Measurements from ENCODE around the gene NFIX.

The NFIX gene

GRCh38 chr19:13035820-13036365 lies 40.6 kb downstream of the NFIX start:
- DNase-seq (ENCODE audit: low read depth in 1 of 2, low spot score in 1 of 2) = no peak

DNA sequence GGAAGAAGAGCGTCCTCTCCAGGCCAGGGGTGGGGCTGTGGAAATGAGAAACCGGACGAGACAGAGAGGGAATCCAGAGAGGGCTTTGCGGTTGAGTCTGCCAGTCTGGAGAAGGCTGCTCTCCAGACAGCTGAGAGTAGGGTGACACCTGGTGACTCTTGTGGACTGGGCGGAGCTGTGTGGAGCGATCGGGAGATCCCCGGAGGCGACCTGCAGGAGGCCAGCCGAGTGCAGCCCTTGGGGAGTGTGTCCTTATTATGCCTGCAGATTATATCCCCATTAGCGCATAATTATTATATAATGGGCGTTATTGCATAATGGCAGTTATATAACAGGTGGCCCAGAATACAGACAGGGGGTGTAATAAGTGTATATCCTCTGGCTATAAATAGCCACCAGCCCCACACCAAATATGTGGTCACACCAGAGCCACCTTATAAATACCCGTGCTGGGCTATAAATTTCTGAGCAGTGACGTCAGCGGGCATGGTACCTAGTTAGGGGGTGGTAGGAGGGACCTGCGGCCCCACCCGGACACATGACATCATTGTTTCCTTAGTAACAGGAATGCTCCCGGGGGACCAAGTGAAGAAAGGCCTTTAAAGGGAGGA lies 41.2 kb downstream of the NFIX start:
- DNase-seq (ENCODE audit: low read depth in 1 of 2, low spot score in 1 of 2) = no peak

- DNase-seq (ENCODE audit: low read depth in 1 of 2, low spot score in 1 of 2) = no peak
Observed at GRCh38 chr19:13037161-13037560, 41.9 kb downstream of the NFIX start.

DNA sequence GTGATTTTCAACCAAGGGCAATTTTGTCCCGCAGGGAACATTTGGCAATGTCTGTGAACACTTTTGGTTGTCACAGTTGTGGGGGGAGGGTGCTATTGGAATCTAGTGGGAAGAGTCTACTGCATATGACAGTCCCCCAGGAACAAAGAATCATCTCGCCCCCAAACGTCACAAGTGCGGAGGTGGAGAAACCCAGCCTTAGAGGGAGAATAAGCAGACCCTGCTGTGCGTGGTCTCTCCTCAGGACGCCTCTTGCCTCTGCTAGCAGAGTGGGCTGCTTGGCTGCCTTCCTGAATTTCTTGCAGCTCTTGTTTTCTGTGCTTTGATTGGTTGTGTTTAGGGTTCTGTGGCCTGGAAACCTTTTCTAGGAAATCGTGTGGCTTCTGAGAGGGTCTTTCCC lies 42.5 kb downstream of the NFIX start:
- no peak for DNase-seq (ENCODE audit: low read depth in 1 of 2, low spot score in 1 of 2)

GRCh38 chr19:13038306-13039210 lies 43.3 kb downstream of the NFIX start:
- no peak for DNase-seq (ENCODE audit: low read depth in 1 of 2, low spot score in 1 of 2)

DNA sequence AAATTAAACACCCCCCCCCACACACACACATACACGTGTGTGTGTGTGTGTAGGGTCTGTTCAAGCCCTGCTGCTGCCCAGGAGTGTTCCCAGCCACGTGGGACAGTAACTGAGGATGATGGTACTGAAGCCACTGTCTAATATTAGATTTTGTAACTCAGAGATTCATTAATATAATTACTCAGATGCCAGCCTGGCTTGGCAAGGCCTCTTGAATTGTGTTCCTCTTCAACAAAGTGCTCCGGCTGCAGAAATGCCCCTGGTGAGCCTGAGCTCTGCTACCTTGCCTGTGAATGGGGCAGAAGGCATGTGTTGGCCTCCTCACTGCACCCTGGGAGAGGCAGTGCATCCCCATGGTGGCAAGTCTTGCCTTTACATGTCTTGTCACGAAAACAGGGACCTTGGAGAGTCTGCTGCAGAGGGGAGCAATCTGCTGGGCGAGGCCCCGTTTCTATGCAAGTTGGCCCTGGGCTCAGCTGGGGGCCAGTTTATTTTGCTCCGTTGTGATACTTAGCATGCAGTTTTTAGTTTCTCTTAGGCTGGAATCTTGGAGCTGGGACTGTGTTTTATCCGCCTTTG lies 44.0 kb downstream of the NFIX start:
- no peak for DNase-seq (ENCODE audit: low read depth in 1 of 2, low spot score in 1 of 2)

- no peak for DNase-seq (ENCODE audit: low read depth in 1 of 2, low spot score in 1 of 2)
Observed at GRCh38 chr19:13040232-13040947, 45.1 kb downstream of the NFIX start.

DNA sequence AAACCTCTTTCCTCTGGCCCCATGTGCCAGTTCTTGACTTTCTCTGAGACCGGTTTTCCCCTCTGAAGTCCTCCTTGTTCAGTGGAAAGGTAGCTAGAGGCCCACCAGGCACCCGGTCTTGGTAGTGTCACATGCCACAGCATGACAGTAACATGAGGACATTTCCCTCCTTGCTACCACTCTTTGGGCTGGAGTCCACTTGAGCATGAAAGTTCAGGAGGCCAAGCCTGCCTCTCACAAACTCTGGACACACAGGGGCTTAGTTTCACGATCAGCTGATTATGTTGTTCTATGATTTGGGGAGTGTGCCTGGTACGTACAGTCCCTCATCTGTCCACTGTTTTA lies 45.6 kb downstream of the NFIX start:
- DNase-seq (ENCODE audit: low read depth in 1 of 2, low spot score in 1 of 2) = no peak

DNA sequence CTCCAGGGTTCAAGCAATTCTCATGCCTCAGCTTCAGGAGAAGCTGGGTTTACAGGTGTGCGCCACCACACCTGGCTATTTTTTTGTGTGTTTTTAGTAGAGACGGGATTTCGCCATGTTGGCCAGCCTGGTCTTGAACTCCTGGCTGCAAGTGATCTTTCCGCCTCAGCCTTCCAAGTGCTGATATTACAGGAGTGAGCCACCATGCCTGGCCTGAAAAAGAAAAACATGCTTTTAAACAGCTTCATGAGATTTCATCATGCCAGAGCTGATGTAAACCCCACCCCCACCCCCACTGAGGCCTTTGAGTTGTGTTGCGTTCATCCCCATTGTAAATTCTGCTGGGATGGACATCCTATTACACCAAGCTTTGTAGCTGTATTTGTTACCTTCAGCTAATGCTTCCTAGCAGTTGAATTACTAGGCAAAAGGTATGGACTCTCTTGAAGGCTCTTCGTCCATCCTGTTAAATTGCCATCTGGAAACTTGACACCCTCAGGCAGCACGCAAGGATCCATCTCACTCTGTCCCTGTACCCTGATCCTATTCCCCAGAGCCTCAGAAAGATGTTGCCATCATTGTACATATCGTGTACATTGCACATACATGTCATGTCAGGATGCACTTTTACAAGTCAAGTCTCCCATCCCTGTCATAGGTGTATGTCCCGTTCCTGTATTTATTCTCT lies 47.3 kb downstream of the NFIX start:
- DNase-seq (ENCODE audit: low read depth in 1 of 2, low spot score in 1 of 2) = no peak

DNA sequence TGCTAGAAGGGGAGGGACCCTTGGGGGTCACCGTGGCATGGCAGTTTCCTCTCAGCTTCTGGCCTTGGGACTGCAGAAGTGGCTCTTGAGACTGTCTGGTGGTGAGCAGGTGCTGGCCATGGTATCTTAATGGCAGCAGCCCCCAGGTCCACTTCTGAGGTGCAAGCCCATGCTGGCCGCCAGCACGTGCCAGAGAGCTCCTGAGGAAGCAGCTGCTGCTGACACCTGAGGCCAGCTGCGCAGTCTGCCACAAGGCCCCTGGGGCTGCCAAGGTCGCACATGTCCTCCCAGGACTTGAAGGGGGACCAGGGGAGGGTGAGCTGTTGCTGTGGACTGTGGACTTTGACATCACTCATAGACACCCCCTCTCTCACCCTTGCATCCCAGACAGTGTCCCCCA lies 48.0 kb downstream of the NFIX start:
- DNase-seq (ENCODE audit: low read depth in 1 of 2, low spot score in 1 of 2) = no peak

GRCh38 chr19:13044231-13044836 lies 49.1 kb downstream of the NFIX start:
- DNase-seq (ENCODE audit: low read depth in 1 of 2, low spot score in 1 of 2) = no peak

DNA sequence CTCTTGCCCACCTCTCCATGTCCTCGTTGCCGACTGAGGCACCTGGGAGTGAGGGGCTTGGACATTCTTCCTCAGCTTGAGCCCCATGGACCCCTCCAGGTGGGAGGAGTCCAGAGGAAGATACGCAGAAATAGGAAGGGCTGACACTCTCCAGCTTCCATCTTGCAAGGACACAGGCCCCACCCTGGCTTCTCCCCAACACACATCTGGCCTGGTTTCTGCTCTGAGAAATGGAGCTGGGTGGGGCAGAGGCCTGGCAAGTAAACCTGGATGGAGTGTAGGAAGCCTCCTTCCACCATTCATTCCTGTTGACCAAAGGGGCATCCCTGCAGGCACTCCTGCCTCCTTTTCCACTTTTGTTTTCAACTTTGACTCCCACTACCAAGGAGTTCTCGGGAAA lies 50.5 kb downstream of the NFIX start:
- DNase-seq (ENCODE audit: low read depth in 1 of 2, low spot score in 1 of 2) = no peak

- DNase-seq (ENCODE audit: low read depth in 1 of 2, low spot score in 1 of 2) = no peak
Observed at GRCh38 chr19:13047374-13047773, 52.1 kb downstream of the NFIX start.

GRCh38 chr19:13050274-13050673 lies 55.0 kb downstream of the NFIX start:
- DNase-seq (ENCODE audit: low read depth in 1 of 2, low spot score in 1 of 2) = no peak

GRCh38 chr19:13051557-13052165 lies 56.4 kb downstream of the NFIX start:
- DNase-seq (ENCODE audit: low read depth in 1 of 2, low spot score in 1 of 2) = no peak

DNA sequence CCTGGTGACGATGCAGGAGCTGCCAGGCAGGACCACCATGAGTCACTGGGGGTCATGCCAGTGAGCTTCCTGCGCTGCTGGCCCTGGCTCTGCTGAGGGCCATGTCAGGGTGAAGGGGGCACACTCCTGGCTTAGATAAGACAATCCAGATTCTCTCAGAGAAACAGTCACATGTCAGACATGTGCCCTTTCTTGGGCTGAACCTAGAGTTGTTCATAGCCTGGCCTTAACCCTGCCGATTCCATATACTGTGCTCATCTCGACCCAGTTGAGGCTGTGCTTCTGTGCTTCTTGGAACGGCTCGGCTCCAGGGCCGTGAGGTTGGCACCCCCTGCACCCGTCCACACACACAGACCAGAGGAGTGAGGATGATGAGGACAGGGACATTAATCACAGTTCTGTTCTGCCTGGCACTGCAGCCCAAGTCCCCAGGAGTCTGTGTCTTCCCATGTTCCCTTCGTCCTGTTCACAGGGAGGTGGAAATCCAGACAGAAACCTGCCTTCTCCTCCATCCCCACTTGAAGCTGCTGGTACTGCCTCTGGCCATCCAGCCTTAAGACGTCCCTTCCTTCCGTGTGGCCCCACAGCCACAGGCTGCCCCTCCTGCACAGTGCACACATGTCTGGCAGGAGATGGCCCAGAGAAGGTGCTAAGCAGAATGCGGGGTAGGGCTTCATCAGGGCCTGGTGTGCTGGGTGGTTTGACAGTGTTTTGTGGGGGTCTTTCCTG lies 57.3 kb downstream of the NFIX start:
- DNase-seq (ENCODE audit: low read depth in 1 of 2, low spot score in 1 of 2) = no peak

- no peak for DNase-seq (ENCODE audit: low read depth in 1 of 2, low spot score in 1 of 2)
Observed at GRCh38 chr19:13053238-13053637, 58.0 kb downstream of the NFIX start.

DNA sequence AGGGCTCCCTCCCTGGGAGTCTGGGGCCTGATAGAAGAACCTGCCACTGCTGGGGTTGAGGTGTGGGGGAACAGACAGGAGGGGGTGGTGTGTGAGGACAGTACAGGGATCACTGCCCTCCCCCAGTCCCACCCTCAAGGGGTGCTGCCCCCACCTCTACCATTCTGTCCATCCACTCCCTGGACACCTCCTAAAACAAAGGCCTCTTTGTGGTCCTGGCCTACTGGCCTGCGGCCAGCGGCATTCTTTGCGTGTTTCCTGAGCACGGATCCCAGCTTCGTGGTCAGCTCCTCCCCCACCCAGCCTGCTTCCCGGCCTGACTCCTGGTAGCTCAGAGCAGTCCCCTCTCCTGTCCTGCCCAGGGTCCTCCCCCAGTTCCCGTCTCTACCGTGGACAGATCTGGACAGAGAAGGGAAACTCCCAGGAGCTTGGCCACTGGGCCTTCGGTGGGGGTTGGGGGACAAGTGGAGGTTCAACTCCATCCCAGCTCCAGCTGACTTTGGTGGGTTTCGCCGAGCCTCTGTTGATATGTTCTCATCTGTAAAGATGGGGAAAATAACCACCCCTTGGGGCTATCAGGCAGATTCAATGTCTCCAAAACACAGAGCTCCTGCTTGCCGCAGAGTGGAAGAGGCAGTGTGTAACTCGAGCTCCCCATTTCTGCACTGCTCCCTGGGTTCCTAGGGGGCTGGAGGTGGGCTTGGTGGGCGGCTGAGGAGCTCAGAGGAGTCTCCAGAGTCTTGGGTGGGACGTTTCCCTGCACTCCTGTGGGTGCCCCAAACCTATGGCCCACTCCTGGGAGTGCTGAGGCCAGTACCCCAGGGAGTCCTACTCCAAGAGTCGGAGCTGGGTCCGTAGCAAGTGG lies 58.7 kb downstream of the NFIX start:
- no peak for DNase-seq (ENCODE audit: low read depth in 1 of 2, low spot score in 1 of 2)

All from stimulated activated CD4-positive, alpha-beta T cell treated with anti-CD3 and anti-CD28 coated beads, Interleukin-15, amount 100 ng/mL, for 1 hour (primary cell).